Gastroesophageal sphincter (tissue), 3 donors: ENCODE measurements around the gene ANGPTL5.

ENCODE experiments used
- EP300 ChIP-seq: sonication (generic); formaldehyde crosslinking; IDR thresholded peaks from one replicate; pipeline ENCODE4 v1.6.1; 2017; ENCODE audit warnings: antibody characterized with exemption, mild to moderate bottlenecking
- POLR2A ChIP-seq, 2 donors: fragments of 450-650 bp; IDR thresholded peaks; one replicate each; pipeline ENCODE4 v1.6.1; 2017; ENCODE audit warnings: antibody characterized with exemption in 2 of 2, mild to moderate bottlenecking in 2 of 2, moderate library complexity in 1 of 2
- POLR2AphosphoS5 ChIP-seq: sonication (generic); formaldehyde crosslinking; IDR thresholded peaks from one replicate; pipeline ENCODE4 v1.6.1; 2017; ENCODE audit warnings: antibody characterized with exemption
- TF ChIP-seq, protein P1 (sequence below), 4 experiments: fragments of 200-600 bp in 2 of 4; fragments of 450-650 bp in 2 of 4; sonication (generic) in 1 of 4; IDR thresholded peaks; one replicate each; pipeline ENCODE4 v1.5.1; 2017 to 2019; ENCODE audit warnings: antibody characterized with exemption in 4 of 4, mild to moderate bottlenecking in 2 of 4, moderate library complexity in 2 of 4

DNA sequence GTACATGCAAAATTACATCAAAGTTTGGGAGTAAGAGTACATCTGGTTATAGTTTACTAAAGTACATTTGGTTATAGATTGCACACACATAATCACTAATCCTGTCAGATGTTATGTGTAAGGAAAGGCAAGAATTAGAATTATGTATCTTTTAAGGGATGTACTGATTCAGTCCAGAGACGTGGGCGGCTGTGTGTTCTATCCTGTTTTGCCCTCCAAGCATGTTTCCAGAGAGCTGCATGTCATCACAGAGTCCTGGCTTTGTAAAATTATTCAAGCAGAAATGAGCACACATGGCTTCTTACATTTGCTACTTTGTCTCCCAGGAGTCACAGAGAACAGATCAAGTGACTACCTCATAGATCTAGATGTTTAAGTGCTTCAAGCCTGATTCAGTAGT, 34.7 kb downstream of the ANGPTL5 start:
- TF ChIP-seq, protein P1, sequence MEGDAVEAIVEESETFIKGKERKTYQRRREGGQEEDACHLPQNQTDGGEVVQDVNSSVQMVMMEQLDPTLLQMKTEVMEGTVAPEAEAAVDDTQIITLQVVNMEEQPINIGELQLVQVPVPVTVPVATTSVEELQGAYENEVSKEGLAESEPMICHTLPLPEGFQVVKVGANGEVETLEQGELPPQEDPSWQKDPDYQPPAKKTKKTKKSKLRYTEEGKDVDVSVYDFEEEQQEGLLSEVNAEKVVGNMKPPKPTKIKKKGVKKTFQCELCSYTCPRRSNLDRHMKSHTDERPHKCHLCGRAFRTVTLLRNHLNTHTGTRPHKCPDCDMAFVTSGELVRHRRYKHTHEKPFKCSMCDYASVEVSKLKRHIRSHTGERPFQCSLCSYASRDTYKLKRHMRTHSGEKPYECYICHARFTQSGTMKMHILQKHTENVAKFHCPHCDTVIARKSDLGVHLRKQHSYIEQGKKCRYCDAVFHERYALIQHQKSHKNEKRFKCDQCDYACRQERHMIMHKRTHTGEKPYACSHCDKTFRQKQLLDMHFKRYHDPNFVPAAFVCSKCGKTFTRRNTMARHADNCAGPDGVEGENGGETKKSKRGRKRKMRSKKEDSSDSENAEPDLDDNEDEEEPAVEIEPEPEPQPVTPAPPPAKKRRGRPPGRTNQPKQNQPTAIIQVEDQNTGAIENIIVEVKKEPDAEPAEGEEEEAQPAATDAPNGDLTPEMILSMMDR (IDR thresholded peaks at IDR 0.05), result no peak
- TF ChIP-seq POLR2A (IDR thresholded peaks at IDR 0.05) (no peak), EP300 (no peak), POLR2AphosphoS5 (no peak)
